ENCODE data around the gene HS3ST3B1.

- TF ChIP-seq USF1 (IDR thresholded peaks at IDR 0.05): no peak
- no peak for TF ChIP-seq NFIC (IDR thresholded peaks at IDR 0.05)
- no peak for TF ChIP-seq EP300 (IDR thresholded peaks at IDR 0.05; ENCODE audit: borderline replicate concordance)
- TF ChIP-seq MAX (IDR thresholded peaks at IDR 0.05): no peak
- TF ChIP-seq EGR1 (IDR thresholded peaks at IDR 0.05): no peak
- TF ChIP-seq CREB1 (IDR thresholded peaks at IDR 0.05; ENCODE audit: low read depth): no peak
Observed at GRCh38 chr17:14353861-14354474, 53.1 kb downstream of the HS3ST3B1 start.

Data from Ishikawa (cell line).